SU-DHL-6 (cell line): Measurements from ENCODE around the gene GLUD1.
"Not testable (repeated sequence)": the region's sequence is repeated elsewhere in the genome, so short reads cannot be mapped to it uniquely, and the experiment has no call there.

ENCODE experiments used
- EZH2phosphoT487 ChIP-seq: fragments of 200-600 bp; sonication (generic), shearing (Covaris generic); conservative IDR thresholded peaks from 2 replicates; pipeline ENCODE4 v1.6.1; 2018; ENCODE audit warnings: mild to moderate bottlenecking, antibody characterized with exemption, low read length, moderate library complexity, mixed read lengths
- TF ChIP-seq, protein P1 (sequence below): fragments of 200-600 bp; sonication (generic); IDR thresholded peaks from one replicate; pipeline ENCODE4 v1.5.1; 2017; ENCODE audit warnings: antibody characterized with exemption, mild to moderate bottlenecking, low read length, moderate library complexity; ENCODE audit not compliant: insufficient read depth, poor library complexity, severe bottlenecking

DNA sequence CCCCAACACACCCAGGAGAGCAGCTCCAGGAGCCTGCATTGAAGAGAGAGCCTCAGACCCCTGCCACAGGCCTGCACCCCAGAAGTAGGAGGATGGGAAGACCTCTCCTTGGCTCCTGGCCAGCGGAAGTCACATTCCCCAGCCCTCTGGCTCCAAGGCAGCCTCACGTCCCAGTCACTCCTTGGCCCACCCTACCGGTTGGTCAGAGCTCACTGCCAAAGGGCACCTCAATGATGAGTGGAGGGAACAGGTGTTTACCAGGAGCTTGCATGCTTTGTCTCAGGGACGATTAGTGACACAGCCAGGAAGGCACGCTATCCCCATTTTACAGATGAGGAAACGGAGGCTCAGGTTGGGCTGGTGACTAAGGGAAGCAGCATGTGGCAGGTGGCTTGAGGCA is 75.6 kb downstream of the GLUD1 start:
- TF ChIP-seq, protein P1, sequence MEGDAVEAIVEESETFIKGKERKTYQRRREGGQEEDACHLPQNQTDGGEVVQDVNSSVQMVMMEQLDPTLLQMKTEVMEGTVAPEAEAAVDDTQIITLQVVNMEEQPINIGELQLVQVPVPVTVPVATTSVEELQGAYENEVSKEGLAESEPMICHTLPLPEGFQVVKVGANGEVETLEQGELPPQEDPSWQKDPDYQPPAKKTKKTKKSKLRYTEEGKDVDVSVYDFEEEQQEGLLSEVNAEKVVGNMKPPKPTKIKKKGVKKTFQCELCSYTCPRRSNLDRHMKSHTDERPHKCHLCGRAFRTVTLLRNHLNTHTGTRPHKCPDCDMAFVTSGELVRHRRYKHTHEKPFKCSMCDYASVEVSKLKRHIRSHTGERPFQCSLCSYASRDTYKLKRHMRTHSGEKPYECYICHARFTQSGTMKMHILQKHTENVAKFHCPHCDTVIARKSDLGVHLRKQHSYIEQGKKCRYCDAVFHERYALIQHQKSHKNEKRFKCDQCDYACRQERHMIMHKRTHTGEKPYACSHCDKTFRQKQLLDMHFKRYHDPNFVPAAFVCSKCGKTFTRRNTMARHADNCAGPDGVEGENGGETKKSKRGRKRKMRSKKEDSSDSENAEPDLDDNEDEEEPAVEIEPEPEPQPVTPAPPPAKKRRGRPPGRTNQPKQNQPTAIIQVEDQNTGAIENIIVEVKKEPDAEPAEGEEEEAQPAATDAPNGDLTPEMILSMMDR: not testable (repeated sequence)
- not testable (repeated sequence) for TF ChIP-seq EZH2phosphoT487
